Hepatocyte (in vitro differentiated cells): ENCODE data around the gene THSD7B.

Source experiments
- CTCF ChIP-seq: fragments of 200-600 bp; sonication (generic); IDR thresholded peaks from 2 replicates; pipeline ENCODE4 v1.5.1; 2016; ENCODE audit warnings: antibody characterized with exemption, mild to moderate bottlenecking; ENCODE audit not compliant: poor library complexity
- EZH2 ChIP-seq: fragments of 200-600 bp; sonication (generic); IDR thresholded peaks from 2 replicates; pipeline ENCODE4 v1.6.1; 2016; ENCODE audit warnings: antibody characterized with exemption, mild to moderate bottlenecking, borderline replicate concordance

GRCh38 chr2:137367361-137367760 is 602.0 kb downstream of the THSD7B start:
- TF ChIP-seq CTCF = no peak
- no peak for TF ChIP-seq EZH2
